ENCODE results near the gene WNT2. TPM values are rescaled to one million over a fixed set of nuclear protein-coding genes. Genes with fewer than 3 reads are reported as not detected.

WNT2 gene
- total RNA-seq, 1 donor from 2014 or later = 2.8 TPM

DNA sequence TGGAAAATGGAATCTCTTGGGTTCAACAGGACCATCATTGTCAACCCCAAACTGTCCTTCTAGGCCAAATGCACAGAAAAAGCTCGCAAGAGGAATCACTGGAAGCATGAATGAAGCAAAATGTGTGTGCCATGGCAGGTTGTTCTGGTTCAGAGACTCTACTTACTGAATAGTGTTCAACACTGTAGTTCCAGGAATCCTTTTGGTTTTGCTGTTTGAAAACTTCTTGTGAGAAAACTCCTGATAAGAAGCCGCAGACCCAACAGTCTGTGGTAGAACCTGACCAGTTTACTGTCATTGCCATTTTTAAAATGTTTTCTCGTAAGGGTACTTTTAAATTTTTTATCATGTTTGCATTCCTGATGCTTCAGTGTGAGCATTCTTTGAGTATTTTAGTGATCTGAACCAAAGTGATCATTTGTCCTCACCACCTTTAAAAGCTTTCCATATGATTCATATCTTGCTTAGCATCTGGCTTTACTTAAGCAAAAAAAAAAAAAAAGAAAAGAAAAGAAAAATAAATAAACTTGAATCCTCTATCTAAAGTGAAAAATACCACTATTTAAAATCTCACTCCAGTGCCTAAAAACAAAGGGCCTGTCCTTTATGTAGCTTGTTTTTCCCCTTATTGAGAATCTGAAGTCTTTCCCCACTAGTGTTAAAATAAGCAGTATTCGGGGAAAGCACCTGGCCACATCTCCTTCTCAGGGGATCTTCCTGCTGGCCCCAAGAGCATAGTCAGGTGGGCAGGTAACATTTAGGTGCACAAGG lies 92.4 kb downstream of the WNT2 start:
- Mint-ChIP-seq H3K36me3 (peaks cover 7% of the 10 kb centered on the region), H3K9me3 (peaks cover 4% of the 10 kb centered on the region), H3K4me1 (ENCODE audit: unreplicated experiment) (no peaks in the 10 kb centered on the region), H3K4me3 (no peak overlapping the region), H3K27me3 (no peaks in the 10 kb centered on the region), H3K27ac (no peak overlapping the region)
- DNase-seq (ENCODE audit: extremely low spot score, unreplicated experiment) = no peak
- TF ChIP-seq CTCF (conservative IDR thresholded peaks at IDR 0.05) = no peak

- no peak for TF ChIP-seq CTCF (conservative IDR thresholded peaks at IDR 0.05)
- Mint-ChIP-seq H3K4me1 (ENCODE audit: unreplicated experiment) (no peaks in the 10 kb centered on the region), H3K4me3 (no peak overlapping the region), H3K27ac (no peak overlapping the region), H3K9me3 (no peaks in the 10 kb centered on the region), H3K36me3 (peaks cover 7% of the 10 kb centered on the region), H3K27me3 (no peaks in the 10 kb centered on the region)
- DNase-seq (ENCODE audit: extremely low spot score, unreplicated experiment) = no peak
Observed at GRCh38 chr7:117229350-117229749, 93.5 kb downstream of the WNT2 start.

GRCh38 chr7:117227091-117227490 lies 95.8 kb downstream of the WNT2 start:
- Mint-ChIP-seq H3K27ac (no peak overlapping the region), H3K4me1 (ENCODE audit: unreplicated experiment) (no peaks in the 10 kb centered on the region), H3K9me3 (no peaks in the 10 kb centered on the region), H3K27me3 (no peaks in the 10 kb centered on the region), H3K4me3 (no peak overlapping the region), H3K36me3 (peaks cover 24% of the 10 kb centered on the region)
- no peak for DNase-seq (ENCODE audit: extremely low spot score, unreplicated experiment)
- TF ChIP-seq CTCF (conservative IDR thresholded peaks at IDR 0.05) = no peak

DNA sequence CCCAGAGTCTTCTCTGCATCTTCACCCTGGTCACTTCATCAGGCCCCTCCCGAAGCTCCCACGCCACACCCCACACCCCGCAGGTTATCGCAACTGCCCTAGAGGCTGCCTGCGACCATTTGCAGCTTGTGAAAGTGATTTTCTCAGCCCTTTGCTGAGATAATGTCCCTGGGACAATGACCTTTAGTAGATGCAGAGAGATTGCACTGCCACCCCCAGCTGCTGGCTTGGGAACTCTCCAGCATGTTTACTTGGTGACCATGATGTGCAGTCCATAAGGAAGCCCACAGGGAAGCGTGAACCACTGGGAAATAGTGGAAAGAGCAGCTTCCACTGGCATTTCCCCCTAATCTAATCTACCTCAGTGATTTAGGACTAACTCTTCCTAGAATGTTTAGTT lies 97.3 kb downstream of the WNT2 start:
- TF ChIP-seq CTCF (conservative IDR thresholded peaks at IDR 0.05) = no peak
- Mint-ChIP-seq H3K4me3 (no peak overlapping the region), H3K27ac (no peak overlapping the region), H3K36me3 (peaks cover 24% of the 10 kb centered on the region), H3K4me1 (ENCODE audit: unreplicated experiment) (no peaks in the 10 kb centered on the region), H3K27me3 (no peaks in the 10 kb centered on the region), H3K9me3 (no peaks in the 10 kb centered on the region)
- DNase-seq (ENCODE audit: extremely low spot score, unreplicated experiment) = no peak

Other genes starting within 250 kb of the WNT2 start
- not detected in 2 replicates for gene ASZ1, start 104.4 kb upstream of the WNT2 start, total RNA-seq (ENCODE audit: low replicate concordance)
- gene CFTR, start 157.0 kb upstream of the WNT2 start, total RNA-seq (ENCODE audit: low replicate concordance) = 11.0 and 22.0 TPM in 2 replicates